Neural progenitor cell (in vitro differentiated cells): ENCODE results near the gene CCDC179.

Experiments used
- CTCF ChIP-seq: fragments of 200-600 bp; sonication (generic); IDR thresholded peaks from 2 replicates; pipeline ENCODE4 v1.5.1; 2017; ENCODE audit warnings: antibody characterized with exemption, mild to moderate bottlenecking
- EZH2 ChIP-seq: fragments of 200-600 bp; sonication (generic); IDR thresholded peaks from 2 replicates; pipeline ENCODE4 v1.6.1; 2017; ENCODE audit warnings: antibody characterized with exemption, mild to moderate bottlenecking, moderate library complexity

GRCh38 chr11:22822203-22822602 lies 38.1 kb downstream of the CCDC179 start:
- TF ChIP-seq CTCF = no peak
- no peak for TF ChIP-seq EZH2
